B cell (primary cell): ENCODE measurements around the gene TERC. TPM values are rescaled to one million over a fixed set of nuclear protein-coding genes. Genes with fewer than 3 reads are reported as not detected.

ENCODE experiments used
- ATAC-seq: fragments of 200-7000 bp; cut with Tn5 transposase; one replicate; pipeline ENCODE4 v1.10.0; 2021; ENCODE audit warnings: low read depth, mild to moderate bottlenecking, moderate number of reproducible peaks, moderate library complexity
- CTCF ChIA-PET: fragments of 350-600 bp; sonication (Branson Sonifier 250); formaldehyde crosslinking; loops from one replicate; lab custom pipeline; 2021; ENCODE audit warnings: antibody characterized with exemption, inconsistent platforms; lab: Charles Lee
- POLR2A ChIA-PET: fragments of 350-600 bp; sonication (Branson Sonifier 250); formaldehyde crosslinking; loops from one replicate; lab custom pipeline; 2021; ENCODE audit warnings: antibody characterized with exemption; lab: Charles Lee
- DNase-seq: peaks from one replicate; pipeline ENCODE4 v3.0.0; 2013
- H2AFZ ChIP-seq: 2 replicates; pipeline ENCODE4 v1.6.1; 2012; ENCODE audit warnings: mild to moderate bottlenecking, low read depth, low read length; ENCODE audit not compliant: insufficient read depth, poor library complexity, severe bottlenecking
- H3K27ac ChIP-seq, 2 donors: 1 replicate in 1 of 2; 2 replicates in 1 of 2; pipeline ENCODE4 v1.5.1; 2012 to 2013; ENCODE audit warnings: low read length in 2 of 2, mild to moderate bottlenecking in 2 of 2, moderate library complexity in 1 of 2
- H3K27me3 ChIP-seq, 4 experiments: fragments of 200-600 bp in 1 of 4; sonication (generic) in 1 of 4; replicated peaks in 1 of 4; 1 replicate in 2 of 4; 2 replicates in 2 of 4; pipeline versions ENCODE4 v1.6.1 to v1.7.0; 2013 to 2016; ENCODE audit warnings: low read length in 3 of 4, mild to moderate bottlenecking in 2 of 4, mixed read lengths in 1 of 4, moderate library complexity in 1 of 4; ENCODE audit not compliant: insufficient read depth in 4 of 4, control insufficient read depth in 3 of 4; ENCODE audit errors: control extremely low read depth in 1 of 4
- H3K36me3 ChIP-seq, 2 experiments: replicated peaks in 1 of 2; 1 replicate in 1 of 2; 2 replicates in 1 of 2; pipeline versions ENCODE4 v1.6.1 to v1.7.1; 2013; ENCODE audit warnings: low read length in 1 of 2; ENCODE audit not compliant: insufficient read depth in 2 of 2, control insufficient read depth in 1 of 2; ENCODE audit errors: control extremely low read depth in 1 of 2, extremely low read depth in 1 of 2
- H3K4me1 ChIP-seq, 2 donors: fragments of 200-600 bp in 1 of 2; sonication (generic) in 1 of 2; 1 replicate in 1 of 2; 2 replicates in 1 of 2; pipeline versions ENCODE4 v1.5.1 to v1.6.1; 2013 to 2017; ENCODE audit warnings: low read length in 2 of 2; ENCODE audit not compliant: control insufficient read depth in 2 of 2, insufficient read depth in 2 of 2
- H3K4me2 ChIP-seq: replicated peaks from 2 replicates; pipeline ENCODE3; 2012; ENCODE audit warnings: mild to moderate bottlenecking, low read depth, low read length; ENCODE audit not compliant: poor library complexity, severe bottlenecking
- H3K4me3 ChIP-seq, 5 experiments: fragments of 200-600 bp in 1 of 5; sonication (generic) in 1 of 5; 1 replicate in 3 of 5; 2 replicates in 2 of 5; pipeline versions ENCODE4 v1.5.1 to v1.7.0; 2011 to 2016; ENCODE audit warnings: low read length in 4 of 5, mild to moderate bottlenecking in 4 of 5, low read depth in 2 of 5, control low read depth in 1 of 5, moderate library complexity in 1 of 5; ENCODE audit not compliant: insufficient read depth in 1 of 5; ENCODE audit errors: control extremely low read depth in 1 of 5, extremely low read depth in 1 of 5
- H3K79me2 ChIP-seq: fragments of 200-600 bp; sonication (generic); one replicate; pipeline ENCODE4 v1.6.0; 2016; ENCODE audit warnings: low read length; ENCODE audit not compliant: control insufficient read depth, insufficient read depth
- H3K9ac ChIP-seq: fragments of 200-600 bp; sonication (generic); 2 replicates; pipeline ENCODE4 v1.6.1; 2017; ENCODE audit warnings: mild to moderate bottlenecking, low read length, moderate library complexity
- H3K9me3 ChIP-seq, 3 donors: one replicate each; pipeline versions ENCODE4 v1.6.1 to v1.7.1; 2013; ENCODE audit warnings: low read length in 2 of 3; ENCODE audit not compliant: control insufficient read depth in 2 of 3, insufficient read depth in 1 of 3; ENCODE audit errors: control extremely low read depth in 1 of 3
- H4K20me1 ChIP-seq: 2 replicates; pipeline ENCODE4 v1.6.0; 2012; ENCODE audit warnings: mild to moderate bottlenecking, low read length; ENCODE audit not compliant: insufficient read depth, control insufficient read depth, poor library complexity, severe bottlenecking
- H3K27ac Mint-ChIP-seq: one replicate; pipeline ENCODE4 v1.8.0; 2021; ENCODE audit warnings: mixed read lengths
- H3K27me3 Mint-ChIP-seq: one replicate; pipeline ENCODE4 v1.8.0; 2021; ENCODE audit warnings: mixed read lengths
- H3K4me1 Mint-ChIP-seq: one replicate; pipeline ENCODE4 v1.8.0; 2021; ENCODE audit warnings: mixed read lengths
- H3K4me3 Mint-ChIP-seq: one replicate; pipeline ENCODE4 v1.8.0; 2021; ENCODE audit warnings: mixed read lengths
- H3K9me3 Mint-ChIP-seq: one replicate; pipeline ENCODE4 v1.8.0; 2022; ENCODE audit warnings: mixed read lengths; ENCODE audit not compliant: insufficient read depth
- EZH2 ChIP-seq: IDR thresholded peaks from 2 replicates; pipeline ENCODE4 v1.6.1; 2012; ENCODE audit warnings: borderline replicate concordance, low read depth, mild to moderate bottlenecking, moderate library complexity, low read length; ENCODE audit not compliant: insufficient read depth, poor library complexity, severe bottlenecking
- WGBS: methylation state at CpG from one replicate; pipeline ENCODE4 v1.1.5; 2013; ENCODE audit warnings: missing lambda C conversion rate; ENCODE audit not compliant: insufficient coverage; 5-methylcytosine and 5-hydroxymethylcytosine counted together
- intact Hi-C: fragments of 100-400 bp; cut with micrococcal nuclease; formaldehyde crosslinking; loops from one replicate; pipeline ENCODE4 v1.10.0; 2022
- polyA plus RNA-seq: library from polyadenylated mRNA; depleted of rRNA; stranded (reverse); fragments of >200 nt; gene quantifications from 2 replicates; pipeline ENCODE4 v1.2.3, GENCODE V29; 2012
- total RNA-seq, 2 donors: library from RNA; stranded (reverse); fragments of 120-200 nt in 1 of 2; gene quantifications; 1 replicate in 1 of 2; 2 replicates in 1 of 2; pipeline versions ENCODE4 v1.2.3 to v1.2.4, GENCODE V29; 2013 to 2022
- TF ChIP-seq, protein P1 (sequence below): fragments of 200-600 bp; IDR thresholded peaks from one replicate; pipeline ENCODE4 v1.8.0; 2022; ENCODE audit warnings: antibody characterized with exemption, mild to moderate bottlenecking

The TERC gene
- total and polyA plus RNA-seq, 2 donors (not counting 1 experiment from before 2014, with no cell fraction given), result 1.3 to 10.6 TPM

DNA sequence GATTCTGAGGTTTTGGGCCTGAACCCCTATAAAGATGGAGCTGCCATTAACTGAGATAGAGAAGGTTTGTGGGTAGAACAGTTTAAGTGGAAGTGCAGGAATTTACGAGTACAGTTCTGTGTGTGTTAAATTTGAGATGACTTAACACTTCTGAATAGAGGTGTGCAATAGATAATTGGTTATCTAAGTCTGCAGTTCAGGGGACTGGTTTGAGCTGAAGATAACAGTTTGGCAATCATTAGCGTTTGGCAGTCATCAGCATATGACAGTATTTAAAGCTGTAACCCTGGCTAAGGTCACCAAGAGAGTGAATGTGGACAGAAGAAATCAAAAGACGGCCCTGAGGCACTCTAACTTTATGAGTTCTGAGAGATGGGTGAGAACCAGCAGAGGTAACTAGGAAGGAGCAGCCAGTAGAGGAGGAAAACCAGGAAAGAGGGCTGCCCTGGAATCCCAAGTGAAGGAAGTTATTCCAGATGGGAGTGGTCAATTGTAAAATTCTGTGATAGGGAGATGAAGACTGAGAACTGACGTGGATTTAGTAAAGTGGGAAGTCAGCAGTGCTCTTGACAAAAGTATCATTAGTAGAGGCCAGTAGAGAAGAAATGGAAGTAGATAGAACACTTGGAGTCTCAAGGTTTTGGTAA lies 16.5 kb upstream of the TERC start:
- Mint-ChIP-seq H3K4me1 (peaks cover 21% of the 10 kb centered on the region), H3K27ac (no peak overlapping the region), H3K9me3 (no peaks in the 10 kb centered on the region), H3K4me3 (no peak overlapping the region), H3K27me3 (no peaks in the 10 kb centered on the region)
- DNase-seq, result no peak
- H4K20me1 ChIP-seq, result peaks cover 8% of the 10 kb centered on the region
- H3K9me3 ChIP-seq, result no peaks in the 10 kb centered on the region
- ChIA-PET POLR2A (no interaction called here), CTCF (no interaction called here)
- no peak overlapping the region for H3K4me3 ChIP-seq
- no peak overlapping the region for H3K4me2 ChIP-seq
- no peak for ATAC-seq
- no peak overlapping the region for H3K27ac ChIP-seq
- H3K36me3 ChIP-seq, result peaks cover 15 to 76% of the 10 kb centered on the region in 2 experiments
- no peaks in the 10 kb centered on the region for H3K27me3 ChIP-seq
- TF ChIP-seq EZH2, result no peak
- TF ChIP-seq, protein P1, sequence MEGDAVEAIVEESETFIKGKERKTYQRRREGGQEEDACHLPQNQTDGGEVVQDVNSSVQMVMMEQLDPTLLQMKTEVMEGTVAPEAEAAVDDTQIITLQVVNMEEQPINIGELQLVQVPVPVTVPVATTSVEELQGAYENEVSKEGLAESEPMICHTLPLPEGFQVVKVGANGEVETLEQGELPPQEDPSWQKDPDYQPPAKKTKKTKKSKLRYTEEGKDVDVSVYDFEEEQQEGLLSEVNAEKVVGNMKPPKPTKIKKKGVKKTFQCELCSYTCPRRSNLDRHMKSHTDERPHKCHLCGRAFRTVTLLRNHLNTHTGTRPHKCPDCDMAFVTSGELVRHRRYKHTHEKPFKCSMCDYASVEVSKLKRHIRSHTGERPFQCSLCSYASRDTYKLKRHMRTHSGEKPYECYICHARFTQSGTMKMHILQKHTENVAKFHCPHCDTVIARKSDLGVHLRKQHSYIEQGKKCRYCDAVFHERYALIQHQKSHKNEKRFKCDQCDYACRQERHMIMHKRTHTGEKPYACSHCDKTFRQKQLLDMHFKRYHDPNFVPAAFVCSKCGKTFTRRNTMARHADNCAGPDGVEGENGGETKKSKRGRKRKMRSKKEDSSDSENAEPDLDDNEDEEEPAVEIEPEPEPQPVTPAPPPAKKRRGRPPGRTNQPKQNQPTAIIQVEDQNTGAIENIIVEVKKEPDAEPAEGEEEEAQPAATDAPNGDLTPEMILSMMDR, result no peak
- peaks cover 33% of the 10 kb centered on the region for H3K79me2 ChIP-seq
- intact Hi-C loops, result no loop called here
- WGBS, result 98% methylated on average over 4 of the region's 4 CpGs
- no peak overlapping the region for H3K9ac ChIP-seq
- no peaks in the 10 kb centered on the region for H3K4me1 ChIP-seq
- no peak overlapping the region for H2AFZ ChIP-seq

DNA sequence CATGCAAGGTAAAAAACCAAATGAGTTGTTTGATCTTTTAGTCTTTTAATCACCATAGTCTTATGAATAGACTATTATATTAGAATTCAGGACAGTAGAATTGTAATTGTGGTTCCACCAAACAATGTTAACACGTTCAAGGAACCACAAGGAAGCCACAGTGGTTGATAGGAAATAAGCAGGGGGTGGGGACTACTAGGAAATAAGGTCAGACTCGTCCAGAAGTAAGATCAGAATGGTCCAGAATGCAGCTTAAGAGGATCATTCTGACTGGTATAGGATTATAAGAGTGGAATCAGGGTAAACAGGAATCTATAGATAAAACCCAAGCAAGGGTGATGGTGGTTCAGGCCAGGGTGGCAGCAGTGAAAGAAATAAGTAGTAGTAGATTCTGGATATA lies 15.9 kb upstream of the TERC start:
- TF ChIP-seq EZH2, result no peak
- TF ChIP-seq, protein P1, result no peak
- Histone ChIP-seq H3K4me3 (no peak overlapping the region), H3K9ac (no peak overlapping the region), H4K20me1 (peaks cover 8% of the 10 kb centered on the region), H3K4me1 (peaks cover 0 to 4% of the 10 kb centered on the region in 2 donors), H3K27me3 (no peaks in the 10 kb centered on the region), H3K36me3 (peaks cover 15 to 76% of the 10 kb centered on the region in 2 experiments), H2AFZ (no peak overlapping the region), H3K27ac (no peak overlapping the region), H3K9me3 (no peaks in the 10 kb centered on the region), H3K4me2 (no peak overlapping the region), H3K79me2 (peaks cover 39% of the 10 kb centered on the region)
- DNase-seq (no peak), ATAC-seq (no peak)
- H3K27me3 Mint-ChIP-seq, result no peaks in the 10 kb centered on the region
- POLR2A ChIA-PET, result no interaction called here
- no peak overlapping the region for H3K4me3 Mint-ChIP-seq
- H3K9me3 Mint-ChIP-seq, result no peaks in the 10 kb centered on the region
- intact Hi-C loops, result no loop called here
- CTCF ChIA-PET, result no interaction called here
- 50% methylated on average over 1 of the region's 2 CpGs for WGBS
- H3K4me1 Mint-ChIP-seq, result peaks cover 27% of the 10 kb centered on the region
- H3K27ac Mint-ChIP-seq, result no peak overlapping the region
